Muscle layer of duodenum (tissue), 2 donors: ENCODE results near the gene DPRX.

Experiments
- H3K27ac ChIP-seq: one replicate; pipeline ENCODE4 v1.7.0; 2013; ENCODE audit warnings: mild to moderate bottlenecking, low read length
- H3K27me3 ChIP-seq: one replicate; pipeline ENCODE4 v1.7.0; 2013; ENCODE audit warnings: low read depth, mild to moderate bottlenecking, control low read depth, low read length
- H3K36me3 ChIP-seq, 2 donors: one replicate each; pipeline ENCODE4 v1.7.0; 2013; ENCODE audit warnings: low read length in 2 of 2, control low read depth in 1 of 2, mild to moderate bottlenecking in 1 of 2; ENCODE audit not compliant: insufficient read depth in 2 of 2, control insufficient read depth in 1 of 2
- H3K4me1 ChIP-seq, 2 donors: one replicate each; pipeline ENCODE4 v1.7.0; 2013; ENCODE audit warnings: low read length in 2 of 2, mild to moderate bottlenecking in 2 of 2, control low read depth in 1 of 2, moderate library complexity in 1 of 2; ENCODE audit not compliant: insufficient read depth in 2 of 2, control insufficient read depth in 1 of 2
- H3K4me3 ChIP-seq, 2 donors: one replicate each; pipeline ENCODE4 v1.7.0; 2013; ENCODE audit warnings: low read length in 2 of 2, low read depth in 1 of 2, mild to moderate bottlenecking in 1 of 2
- H3K9me3 ChIP-seq, 2 donors: one replicate each; pipeline ENCODE4 v1.7.0; 2013; ENCODE audit warnings: low read length in 2 of 2, control low read depth in 1 of 2, mild to moderate bottlenecking in 1 of 2; ENCODE audit not compliant: control insufficient read depth in 1 of 2
- donor health status: healthy.

The DPRX gene

GRCh38 chr19:53647350-53647749 is 15.6 kb downstream of the DPRX start:
- Histone ChIP-seq H3K4me1 (no peaks in the 10 kb centered on the region), H3K27ac (no peak overlapping the region), H3K9me3 (peaks cover 0 to 14% of the 10 kb centered on the region in 2 donors), H3K4me3 (no peak overlapping the region), H3K27me3 (no peaks in the 10 kb centered on the region), H3K36me3 (no peaks in the 10 kb centered on the region)

GRCh38 chr19:53647792-53648191 is 16.0 kb downstream of the DPRX start:
- H3K27me3 ChIP-seq = no peaks in the 10 kb centered on the region
- H3K4me1 ChIP-seq = no peaks in the 10 kb centered on the region
- H3K4me3 ChIP-seq = no peak overlapping the region
- H3K9me3 ChIP-seq = peaks cover 0 to 14% of the 10 kb centered on the region in 2 donors
- no peaks in the 10 kb centered on the region for H3K36me3 ChIP-seq
- H3K27ac ChIP-seq = no peak overlapping the region

GRCh38 chr19:53649746-53650593 is 18.2 kb downstream of the DPRX start:
- H3K4me3 ChIP-seq = no peak overlapping the region
- H3K9me3 ChIP-seq = peaks cover 2 to 14% of the 10 kb centered on the region in 2 donors
- H3K4me1 ChIP-seq = no peaks in the 10 kb centered on the region
- no peaks in the 10 kb centered on the region for H3K36me3 ChIP-seq
- H3K27ac ChIP-seq = no peak overlapping the region
- no peaks in the 10 kb centered on the region for H3K27me3 ChIP-seq

- Histone ChIP-seq H3K36me3 (no peaks in the 10 kb centered on the region), H3K27ac (no peak overlapping the region), H3K9me3 (peaks cover 5 to 11% of the 10 kb centered on the region in 2 donors)
These were observed 20.7 kb downstream of the DPRX start for GRCh38 chr19:53652476-53652875.

GRCh38 chr19:53655042-53655665 is 23.4 kb downstream of the DPRX start:
- Histone ChIP-seq H3K36me3 (no peaks in the 10 kb centered on the region), H3K27me3 (no peaks in the 10 kb centered on the region), H3K27ac (no peak overlapping the region), H3K9me3 (peaks cover 0 to 5% of the 10 kb centered on the region in 2 donors), H3K4me1 (no peaks in the 10 kb centered on the region), H3K4me3 (no peak overlapping the region)

More at GRCh38 chr19:53652476-53652875, 20.7 kb downstream of the DPRX start:
- Histone ChIP-seq H3K4me1 (no peaks in the 10 kb centered on the region), H3K4me3 (no peak overlapping the region), H3K27me3 (no peaks in the 10 kb centered on the region)

GRCh38 chr19:53657330-53657729 is 25.5 kb downstream of the DPRX start:
- H3K27me3 ChIP-seq = no peaks in the 10 kb centered on the region
- no peak overlapping the region for H3K4me3 ChIP-seq
- no peaks in the 10 kb centered on the region for H3K4me1 ChIP-seq
- no peak overlapping the region for H3K27ac ChIP-seq
- peaks cover 0 to 5% of the 10 kb centered on the region in 2 donors for H3K9me3 ChIP-seq
- no peaks in the 10 kb centered on the region for H3K36me3 ChIP-seq

GRCh38 chr19:53657778-53658177 is 26.0 kb downstream of the DPRX start:
- Histone ChIP-seq H3K27ac (no peak overlapping the region), H3K4me3 (no peak overlapping the region), H3K9me3 (peaks cover 0 to 5% of the 10 kb centered on the region in 2 donors), H3K4me1 (no peaks in the 10 kb centered on the region), H3K27me3 (no peaks in the 10 kb centered on the region), H3K36me3 (no peaks in the 10 kb centered on the region)

- no peak overlapping the region for H3K27ac ChIP-seq
- H3K27me3 ChIP-seq = no peaks in the 10 kb centered on the region
- H3K4me1 ChIP-seq = no peaks in the 10 kb centered on the region
- H3K9me3 ChIP-seq = peaks cover 0 to 5% of the 10 kb centered on the region in 2 donors
- H3K4me3 ChIP-seq = no peak overlapping the region
- H3K36me3 ChIP-seq = no peaks in the 10 kb centered on the region
These were observed 27.5 kb downstream of the DPRX start for GRCh38 chr19:53659292-53659691.

GRCh38 chr19:53660584-53660983 is 28.8 kb downstream of the DPRX start:
- Histone ChIP-seq H3K27me3 (no peaks in the 10 kb centered on the region), H3K36me3 (no peaks in the 10 kb centered on the region), H3K27ac (no peak overlapping the region), H3K9me3 (no peaks in the 10 kb centered on the region), H3K4me3 (no peak overlapping the region), H3K4me1 (no peaks in the 10 kb centered on the region)

- Histone ChIP-seq H3K36me3 (no peaks in the 10 kb centered on the region), H3K4me3 (no peak overlapping the region), H3K4me1 (no peaks in the 10 kb centered on the region), H3K27me3 (no peaks in the 10 kb centered on the region), H3K9me3 (no peaks in the 10 kb centered on the region), H3K27ac (no peak overlapping the region)
These were observed 30.4 kb downstream of the DPRX start for GRCh38 chr19:53662209-53662608.

GRCh38 chr19:53664152-53664551 is 32.4 kb downstream of the DPRX start:
- Histone ChIP-seq H3K4me3 (no peak overlapping the region), H3K9me3 (no peaks in the 10 kb centered on the region), H3K36me3 (no peaks in the 10 kb centered on the region), H3K4me1 (no peaks in the 10 kb centered on the region), H3K27ac (no peak overlapping the region), H3K27me3 (no peaks in the 10 kb centered on the region)
